ENCODE measurements around the gene SEMA5A.

The SEMA5A gene

GRCh38 chr5:9169557-9169902, 376.3 kb downstream of the SEMA5A start:
- no peak for DNase-seq (ENCODE audit: low read depth)

DNA sequence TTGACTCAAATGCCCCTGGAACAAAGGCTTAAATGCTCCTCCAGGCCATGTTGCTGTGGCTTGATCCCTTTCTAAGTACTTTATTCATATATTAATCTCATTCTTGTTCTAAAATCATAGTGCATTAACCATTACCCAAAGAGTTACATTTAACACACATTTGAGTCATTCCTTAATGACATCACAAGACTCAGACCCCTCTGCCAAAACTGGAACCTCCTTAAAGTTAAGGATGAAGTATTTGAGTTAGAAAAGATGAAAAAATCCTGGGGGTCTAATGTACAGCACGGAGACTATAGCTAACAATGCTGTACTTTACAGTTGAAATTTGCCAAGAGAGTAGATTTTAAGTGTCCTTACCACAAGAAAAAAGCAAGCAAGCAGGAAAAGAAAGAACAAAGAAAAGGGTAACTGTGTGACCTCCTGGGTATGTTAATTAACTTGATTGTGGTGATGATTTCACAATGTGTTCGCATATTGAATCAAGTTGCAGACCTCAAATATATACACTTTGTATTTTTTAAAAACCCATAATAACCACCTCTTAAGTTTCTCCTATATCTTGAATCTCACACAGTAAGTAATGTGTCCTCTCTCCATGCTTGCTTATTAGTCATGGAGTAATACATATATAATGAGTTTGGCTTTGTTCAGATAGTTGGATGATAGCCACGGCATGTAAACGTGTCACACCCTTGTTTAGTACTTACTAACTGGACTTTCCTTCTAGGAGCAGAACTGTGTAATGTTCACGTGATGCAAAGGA, 376.9 kb downstream of the SEMA5A start:
- DNase-seq (ENCODE audit: low read depth): peak; percentile 24

DNA sequence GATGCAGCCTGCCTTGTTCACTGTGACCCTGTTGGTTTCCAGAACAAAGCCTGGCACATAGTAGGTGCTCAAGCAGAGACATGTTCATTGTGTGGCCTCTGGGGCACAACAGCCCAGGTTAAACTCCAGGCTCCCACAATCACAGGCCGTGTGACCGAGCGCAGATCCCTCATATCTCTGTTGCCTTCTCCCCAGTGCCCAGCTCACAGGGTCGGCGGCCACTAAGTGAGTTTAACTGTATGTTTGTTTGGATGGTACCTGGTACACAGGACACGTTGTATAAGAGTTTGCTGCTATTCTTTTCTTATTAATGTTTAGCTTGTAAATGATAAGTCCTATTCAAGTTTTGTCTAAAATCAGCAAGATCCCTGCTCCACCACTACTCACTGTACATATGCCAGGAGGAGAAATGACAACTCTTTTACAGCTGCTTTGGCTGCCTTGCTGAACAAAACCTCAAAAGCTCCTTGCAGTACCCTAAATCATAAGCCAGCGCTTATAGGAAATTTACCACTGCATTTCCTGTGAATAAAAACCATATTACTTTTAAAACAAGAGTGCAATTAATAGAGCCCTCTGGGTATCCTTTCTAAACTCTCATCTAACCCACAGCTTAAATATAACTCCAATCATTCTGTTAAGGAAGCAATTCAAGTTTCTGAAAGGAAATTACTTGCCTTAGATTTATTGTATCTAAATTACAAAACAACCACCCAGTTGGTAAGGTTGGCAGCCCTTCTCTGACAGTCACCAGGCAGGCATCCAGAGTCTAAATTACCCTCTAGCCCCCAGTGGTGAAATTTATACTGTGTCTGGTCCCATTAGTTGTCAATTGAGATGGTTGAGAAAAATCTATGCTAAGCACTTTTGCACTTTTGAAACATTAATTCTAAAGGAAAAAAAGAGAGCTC, 379.4 kb downstream of the SEMA5A start:
- peak; percentile 31 for DNase-seq (ENCODE audit: low read depth)

GRCh38 chr5:9165546-9165945, 380.3 kb downstream of the SEMA5A start:
- DNase-seq (ENCODE audit: low read depth): no peak

DNA sequence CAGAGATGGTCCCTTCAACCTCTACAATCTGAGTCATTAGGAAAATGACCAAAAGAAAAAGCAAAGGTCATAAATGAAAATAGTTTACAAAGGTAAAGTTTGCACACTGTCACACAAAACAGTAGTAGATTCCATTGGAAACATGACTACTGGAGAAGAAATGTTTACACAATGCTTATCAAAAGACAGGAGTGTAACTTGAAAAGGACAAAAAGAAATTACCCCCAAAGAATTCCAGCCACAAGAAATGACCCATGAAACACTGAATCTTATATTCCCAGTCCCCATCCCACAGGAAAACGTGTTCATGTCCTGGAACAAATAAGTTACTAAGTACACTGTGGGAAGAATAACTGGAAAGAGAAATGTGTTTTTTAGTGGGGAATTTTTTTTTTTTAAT, 385.1 kb downstream of the SEMA5A start:
- no peak for DNase-seq (ENCODE audit: low read depth)

DNA sequence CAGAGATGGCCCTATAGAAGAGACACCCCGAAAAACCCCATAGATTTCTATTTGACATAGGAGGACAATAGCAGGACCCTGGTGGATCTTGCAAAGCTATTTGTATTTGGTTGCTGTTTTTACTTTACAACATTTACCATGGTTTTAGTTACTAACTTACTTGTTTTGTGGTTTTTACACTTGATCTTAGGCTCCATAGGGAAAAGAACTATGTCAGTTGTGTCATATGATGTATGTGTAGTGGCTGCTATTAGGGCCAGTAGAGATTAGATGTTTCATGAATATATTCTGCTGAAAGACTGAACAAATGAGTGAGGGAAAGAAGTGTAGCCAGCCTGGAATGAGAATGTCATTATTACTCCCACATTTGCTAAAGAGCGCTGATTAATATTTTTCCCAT, 388.1 kb downstream of the SEMA5A start:
- no peak for DNase-seq (ENCODE audit: low read depth)

DNA sequence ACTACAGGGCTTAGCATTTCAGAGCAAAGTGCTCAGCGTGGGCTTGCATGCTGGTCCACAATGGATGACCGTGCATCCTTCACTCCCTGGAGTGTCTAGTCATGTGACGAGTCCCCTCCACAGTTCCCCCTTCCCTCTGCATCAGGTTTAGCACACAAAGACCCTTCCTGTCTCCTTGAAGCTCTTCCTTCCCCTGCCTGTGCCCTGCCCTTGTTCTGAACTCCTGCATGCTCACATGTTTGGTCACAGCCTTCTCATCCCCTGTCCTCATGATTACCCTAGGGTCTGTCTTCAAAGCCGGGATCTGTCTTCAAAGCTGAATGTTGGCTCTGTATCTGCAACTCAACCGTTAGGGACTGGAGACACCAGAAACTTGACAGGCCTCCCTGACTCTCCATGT, 388.9 kb downstream of the SEMA5A start:
- DNase-seq (ENCODE audit: low read depth): no peak

DNA sequence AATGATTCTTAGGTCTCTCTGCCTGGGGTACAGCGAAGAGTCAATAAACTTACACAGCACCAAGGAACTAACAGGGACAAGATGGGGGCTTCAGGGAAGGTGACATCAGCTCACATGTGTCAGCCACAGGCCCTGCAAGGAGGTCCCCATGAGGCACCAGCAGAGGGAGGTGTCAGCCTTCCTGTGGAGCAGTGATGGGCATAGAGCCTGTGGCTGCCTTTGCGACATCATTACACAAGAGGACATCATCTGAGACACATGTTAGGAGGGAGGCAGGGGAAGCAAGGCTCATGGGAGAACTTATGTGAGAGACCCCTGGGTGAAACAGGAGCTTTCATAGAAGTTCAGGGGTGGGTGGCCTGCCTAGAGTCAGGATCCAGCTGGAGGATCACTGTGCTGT, 389.6 kb downstream of the SEMA5A start:
- DNase-seq (ENCODE audit: low read depth): peak; percentile 78

- peak; percentile 24 for DNase-seq (ENCODE audit: low read depth)
These were observed 394.0 kb downstream of the SEMA5A start for GRCh38 chr5:9151684-9152427.

DNA sequence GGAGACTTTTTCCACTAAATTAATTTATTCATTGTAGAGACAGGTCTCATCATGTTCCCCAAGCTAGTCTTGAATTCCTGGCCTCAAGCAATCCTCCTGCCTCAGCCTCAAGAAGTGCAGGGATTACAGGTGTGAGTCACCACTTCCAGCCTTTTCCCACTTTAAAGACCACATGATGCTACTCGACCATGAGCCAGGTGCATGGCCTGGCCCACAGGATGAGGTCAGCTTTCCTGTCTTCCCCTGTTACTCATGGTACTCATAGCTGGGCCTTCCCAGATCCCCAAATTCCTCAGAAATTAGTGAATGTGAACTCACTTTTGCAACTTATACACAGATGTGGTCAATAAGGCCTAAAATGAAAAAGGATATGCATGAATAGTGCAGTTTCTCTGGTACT, 395.9 kb downstream of the SEMA5A start:
- DNase-seq (ENCODE audit: low read depth): peak; percentile 98

DNA sequence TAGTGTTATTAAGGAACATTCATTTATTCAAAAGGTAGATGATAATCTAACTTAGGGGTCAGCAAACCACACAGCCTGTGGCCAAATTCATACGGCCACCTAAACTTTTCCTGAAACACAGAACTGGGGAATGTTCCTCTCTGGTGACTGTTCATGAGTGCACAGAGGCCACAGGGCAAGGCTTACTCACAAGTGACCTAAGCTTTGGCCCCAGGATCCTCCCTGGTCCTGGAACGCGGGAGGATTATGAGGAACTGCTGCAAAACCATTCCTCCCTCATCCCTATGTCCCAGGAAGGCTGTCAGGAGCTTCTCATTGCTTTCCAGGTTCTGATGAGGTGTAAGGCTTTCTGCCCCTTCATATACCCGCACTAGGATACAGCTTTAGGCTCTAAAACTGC, 397.6 kb downstream of the SEMA5A start:
- peak; percentile 86 for DNase-seq (ENCODE audit: low read depth)

DNA sequence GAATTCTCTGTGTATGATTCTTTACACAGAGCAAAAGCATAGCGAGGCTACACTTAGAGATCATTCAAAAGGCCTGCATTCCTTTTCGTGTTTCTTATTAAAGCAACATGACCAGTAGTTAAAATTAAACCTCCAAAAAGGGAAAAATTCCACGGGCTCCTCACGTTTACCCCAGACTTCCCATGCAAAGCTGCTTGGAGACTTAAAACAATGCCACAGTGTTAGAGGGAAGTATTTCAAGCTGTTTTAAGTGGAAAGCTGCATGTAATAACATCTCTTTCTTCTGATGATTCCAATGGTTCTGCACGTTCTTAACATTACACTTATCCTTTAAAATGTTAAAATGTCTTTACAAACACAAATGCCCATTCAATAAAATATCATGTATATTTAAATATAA, 405.2 kb downstream of the SEMA5A start:
- DNase-seq (ENCODE audit: low read depth): no peak

DNA sequence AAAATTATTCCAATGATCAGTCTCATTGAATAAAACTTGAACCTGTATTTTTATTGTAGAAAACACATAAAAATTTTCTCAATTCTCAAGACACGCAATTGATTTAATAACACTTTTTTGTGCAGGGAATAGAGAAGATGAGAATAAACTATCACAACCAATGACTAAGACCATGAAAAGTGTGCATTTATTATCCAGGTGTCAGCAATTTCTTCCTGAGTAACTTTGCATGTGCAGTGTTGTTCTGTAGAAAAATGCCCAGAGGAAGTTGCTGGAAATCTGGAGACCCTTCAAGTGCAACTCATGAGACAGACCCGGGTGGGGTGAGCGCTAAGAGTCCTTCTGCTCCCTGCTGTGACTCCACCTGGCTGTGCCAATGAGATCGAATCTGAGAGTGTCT, 405.7 kb downstream of the SEMA5A start:
- no peak for DNase-seq (ENCODE audit: low read depth)

- peak; percentile 36 for DNase-seq (ENCODE audit: low read depth)
These were observed 406.5 kb downstream of the SEMA5A start for GRCh38 chr5:9139344-9139743.

DNA sequence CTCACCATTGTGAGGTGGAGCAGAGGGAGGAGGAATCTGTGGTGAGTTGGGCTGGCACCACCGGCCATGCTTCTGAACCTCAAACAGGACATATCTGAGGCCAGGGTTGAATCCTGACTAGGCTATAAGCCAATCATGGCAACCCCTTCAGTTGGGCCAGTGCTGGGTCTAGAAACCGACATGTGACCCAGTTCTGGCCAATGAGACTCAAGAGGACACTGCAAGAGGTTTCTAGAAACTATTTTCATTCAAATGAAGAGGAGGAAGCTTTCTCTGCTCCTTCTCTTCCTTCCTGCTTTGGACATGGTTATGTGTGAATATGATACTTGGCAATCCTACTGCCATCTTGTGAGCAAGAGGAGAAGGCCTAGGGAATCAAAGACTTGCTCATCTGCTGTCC, 417.7 kb downstream of the SEMA5A start:
- no peak for DNase-seq (ENCODE audit: low read depth)

GRCh38 chr5:9126490-9126889, 419.4 kb downstream of the SEMA5A start:
- DNase-seq (ENCODE audit: low read depth): peak; percentile 58

DNA sequence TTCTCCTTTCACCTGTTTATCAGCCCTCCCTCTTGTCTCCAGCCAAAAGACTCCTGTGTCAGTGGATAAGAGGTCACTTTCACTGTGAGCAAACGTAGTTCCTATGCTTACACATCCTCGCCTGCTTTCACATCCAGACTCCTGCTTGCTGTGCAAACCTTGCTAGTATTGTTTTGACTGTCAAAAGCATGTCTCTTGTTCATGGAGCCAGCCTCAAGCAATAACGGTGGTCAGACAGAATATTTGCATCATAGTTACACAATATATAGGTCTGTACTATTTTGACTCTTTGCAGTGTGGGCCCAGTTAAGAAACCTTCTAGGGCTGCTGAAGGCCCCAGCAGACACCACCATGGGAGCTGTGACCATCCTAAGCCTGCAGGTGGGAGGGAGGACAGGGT, 420.0 kb downstream of the SEMA5A start:
- no peak for DNase-seq (ENCODE audit: low read depth)

GRCh38 chr5:9124838-9125237, 421.0 kb downstream of the SEMA5A start:
- no peak for DNase-seq (ENCODE audit: low read depth)

- DNase-seq (ENCODE audit: low read depth): no peak
These were observed 421.8 kb downstream of the SEMA5A start for GRCh38 chr5:9124071-9124470.

- DNase-seq (ENCODE audit: low read depth): no peak
These were observed 423.3 kb downstream of the SEMA5A start for GRCh38 chr5:9122528-9122927.

- no peak for DNase-seq (ENCODE audit: low read depth)
These were observed 424.3 kb downstream of the SEMA5A start for GRCh38 chr5:9121597-9121996.

- no peak for DNase-seq (ENCODE audit: low read depth)
These were observed 427.0 kb downstream of the SEMA5A start for GRCh38 chr5:9118852-9119251.

GRCh38 chr5:9115093-9115492, 430.8 kb downstream of the SEMA5A start:
- no peak for DNase-seq (ENCODE audit: low read depth)

Data from ELR (cell line).